Hematopoietic multipotent progenitor cell treated with erythropoietin and hydrocortisone succinate and interleukin-3 and kit ligand, for 15 days (in vitro differentiated cells): ENCODE results near the gene MMP17.

Source experiments
- DNase-seq: peaks from one replicate; pipeline ENCODE4 v3.0.0-alpha.2; 2015; ENCODE audit warnings: low spot score

MMP17 gene

DNA sequence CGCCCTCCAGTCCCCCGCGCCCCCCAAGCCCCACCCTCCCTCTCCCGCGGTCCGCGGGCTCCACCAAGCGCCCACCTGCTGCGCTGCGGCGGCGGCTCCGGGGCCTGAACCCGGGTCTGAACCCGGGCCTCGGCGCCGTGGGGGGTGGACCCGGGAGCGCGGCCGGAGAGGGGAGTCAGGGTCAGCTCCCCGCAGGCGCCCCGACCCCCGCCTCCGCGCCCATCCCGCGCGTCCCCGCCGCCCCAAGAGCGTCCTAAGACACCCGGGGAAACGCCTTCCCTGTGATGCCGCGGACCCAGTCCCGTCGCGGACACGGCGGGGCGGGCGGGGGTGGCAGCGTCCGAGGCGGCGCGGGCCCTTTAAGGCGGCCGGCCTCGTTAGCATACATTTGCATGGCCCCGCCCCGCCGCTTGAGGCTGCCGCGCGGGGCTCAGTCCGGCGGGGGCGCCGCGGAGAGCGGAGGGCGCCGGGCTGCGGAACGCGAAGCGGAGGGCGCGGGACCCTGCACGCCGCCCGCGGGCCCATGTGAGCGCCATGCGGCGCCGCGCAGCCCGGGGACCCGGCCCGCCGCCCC lies at the start of gene MMP17:
Gene MMP17, plus strand, starts transcription at position 433 of the 574 bp plus-strand sequence. Its CDS starts 102 bp downstream, at position 535.
- no peak for DNase-seq

DNA sequence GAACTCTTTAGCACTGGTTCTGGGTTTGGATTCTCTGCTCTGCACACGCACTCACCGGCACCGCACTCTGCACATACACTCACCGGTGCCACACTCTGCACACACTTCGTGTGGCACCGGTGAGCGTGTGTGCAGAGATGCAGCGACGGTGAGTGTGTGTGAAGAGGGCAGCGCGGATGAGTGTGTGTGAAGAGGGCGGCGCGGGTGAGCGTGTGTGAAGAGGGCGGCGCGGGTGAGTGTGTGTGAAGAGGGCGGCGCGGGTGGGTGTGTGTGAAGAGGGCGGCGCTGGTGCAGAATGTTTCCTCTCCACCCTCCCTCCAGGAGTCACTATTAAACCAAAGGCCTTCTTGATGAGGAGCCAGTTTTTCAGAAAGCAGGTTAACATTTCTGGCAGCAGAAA lies 49.2 kb upstream of the MMP17 start:
- no peak for DNase-seq

DNA sequence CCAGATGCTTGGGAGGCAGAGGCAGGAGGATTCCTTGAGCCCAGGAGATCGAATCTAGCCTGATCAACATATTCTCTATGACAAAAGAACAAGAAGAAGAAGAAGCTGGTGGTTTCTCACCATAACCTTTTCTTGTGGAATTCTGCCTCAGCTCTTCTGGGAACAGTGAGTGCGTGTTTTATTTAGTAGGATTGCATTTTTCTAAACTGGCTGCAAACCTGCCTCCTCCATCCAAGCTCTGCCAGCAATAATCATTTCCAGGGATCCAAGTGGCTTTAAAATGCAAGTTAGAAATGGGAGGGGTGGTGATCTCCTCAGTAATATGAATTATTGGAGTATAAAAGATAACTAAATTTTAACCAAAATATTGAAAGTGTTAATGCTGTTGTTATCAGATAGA lies 46.1 kb upstream of the MMP17 start:
- DNase-seq = no peak

DNA sequence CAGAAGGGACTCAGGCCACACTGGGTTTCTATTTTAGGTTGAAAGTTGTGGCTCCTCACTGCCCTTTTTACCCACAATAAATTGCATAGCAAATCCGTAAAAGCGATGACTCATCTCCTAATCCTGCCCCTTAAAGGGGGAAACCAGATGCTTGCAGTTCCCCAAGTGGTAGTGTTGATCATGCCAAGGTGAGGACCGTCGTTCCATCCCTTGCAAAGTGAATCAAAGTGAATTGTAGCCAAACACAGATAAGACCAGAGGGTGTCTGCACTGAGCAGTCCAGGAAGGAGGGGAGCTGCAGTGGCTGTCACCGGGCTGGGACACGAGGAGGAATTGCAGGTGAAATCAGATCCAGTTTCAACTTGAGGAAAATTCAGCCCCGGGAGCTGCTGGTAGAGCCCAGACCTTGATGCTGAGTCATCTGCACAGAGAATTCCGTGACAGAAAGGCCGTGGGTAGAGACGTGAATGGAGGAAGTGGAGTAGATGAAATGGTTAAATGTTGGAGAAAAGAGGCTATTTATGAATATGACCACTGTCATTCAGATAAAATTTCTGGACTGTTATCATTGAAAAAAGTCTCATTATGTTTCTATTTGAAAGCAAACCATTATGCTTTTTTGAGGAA lies 44.2 kb upstream of the MMP17 start:
- DNase-seq = no peak

DNA sequence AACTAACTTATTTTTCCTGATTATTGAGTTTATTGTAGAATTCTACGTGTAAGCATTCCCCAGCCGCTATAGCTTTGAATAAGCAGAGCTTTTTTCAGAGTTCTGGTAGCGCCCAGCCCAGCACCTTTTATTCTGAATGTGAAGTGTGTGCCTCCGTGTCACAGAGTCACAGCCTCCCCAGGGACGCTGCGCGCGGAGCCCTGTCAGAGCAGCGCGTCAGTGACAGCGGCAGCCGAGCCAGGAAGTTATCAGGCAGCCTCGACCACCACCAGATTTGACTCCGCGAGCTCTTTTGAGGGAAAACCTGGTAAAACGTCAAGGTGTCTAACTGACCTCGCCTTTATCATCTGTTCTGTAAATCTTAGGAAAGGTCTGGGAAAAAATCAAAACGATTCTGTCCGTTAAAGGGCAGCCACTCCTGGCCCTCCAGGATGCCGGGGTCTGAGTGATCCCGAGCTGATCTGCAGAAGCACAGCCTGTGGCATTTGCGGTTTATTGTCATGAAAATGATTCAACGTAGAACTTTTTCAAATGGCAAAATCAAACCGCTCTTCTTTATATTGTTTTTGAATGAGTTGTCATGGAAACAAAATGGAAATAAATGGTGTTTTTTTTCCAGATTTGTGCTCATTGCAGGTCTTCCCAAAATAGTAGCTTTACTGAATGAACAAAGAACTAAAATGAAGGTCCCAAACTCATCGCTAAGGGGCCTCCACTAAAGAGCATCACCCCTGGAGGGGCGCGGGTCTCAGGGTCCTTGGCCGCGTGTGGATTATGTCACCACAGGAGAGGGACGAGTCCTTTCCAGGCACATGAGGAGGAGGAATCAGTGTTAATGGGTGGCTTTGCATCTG lies 43.1 kb upstream of the MMP17 start:
- no peak for DNase-seq

DNA sequence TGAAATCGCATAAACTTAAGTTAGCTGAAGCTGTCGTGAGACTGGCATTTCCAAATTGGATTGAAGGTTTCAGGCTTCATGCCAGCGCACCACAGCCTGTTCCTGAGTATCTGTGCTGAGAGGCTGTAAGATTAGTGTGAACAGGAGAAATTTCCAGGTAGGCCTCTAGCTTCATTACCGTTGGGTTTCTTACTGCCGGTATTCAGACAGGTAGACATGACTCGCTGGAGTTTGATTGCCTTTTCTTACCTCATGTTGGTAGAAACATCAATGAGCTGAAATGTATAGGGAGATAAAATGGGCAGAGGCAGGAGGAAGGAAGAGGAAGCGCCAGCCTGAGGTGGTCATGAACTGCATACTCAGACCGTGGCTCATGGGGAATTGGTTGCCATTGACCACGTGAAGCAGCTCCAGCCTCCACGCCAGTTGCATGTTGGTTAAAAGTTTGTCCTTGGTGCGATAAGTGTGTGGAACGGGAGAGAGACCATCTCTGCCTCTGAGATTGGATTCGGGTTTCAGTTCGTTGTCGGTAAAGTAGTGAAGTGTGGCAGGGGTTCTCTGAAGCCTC lies 42.3 kb upstream of the MMP17 start:
- no peak for DNase-seq

DNA sequence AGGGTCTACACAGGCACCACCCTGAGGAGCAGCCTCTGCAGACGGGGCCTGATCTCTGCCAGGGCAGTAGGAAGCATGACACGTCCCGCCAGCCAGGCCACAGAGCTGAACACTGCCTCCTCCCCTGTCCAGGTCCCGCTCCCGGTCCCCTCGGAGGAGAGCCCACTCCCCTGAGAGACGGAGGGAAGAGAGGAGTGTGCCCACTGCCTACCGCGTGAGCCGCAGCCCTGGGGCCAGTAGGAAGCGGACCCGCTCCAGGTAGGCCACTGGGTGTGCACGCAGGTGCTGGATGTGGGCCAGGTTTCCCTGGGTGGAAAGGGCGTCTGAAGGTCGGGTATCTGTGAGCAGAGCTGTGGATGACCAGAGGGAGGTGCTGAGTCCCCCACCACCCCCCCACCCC lies 41.9 kb upstream of the MMP17 start:
- DNase-seq = no peak

DNA sequence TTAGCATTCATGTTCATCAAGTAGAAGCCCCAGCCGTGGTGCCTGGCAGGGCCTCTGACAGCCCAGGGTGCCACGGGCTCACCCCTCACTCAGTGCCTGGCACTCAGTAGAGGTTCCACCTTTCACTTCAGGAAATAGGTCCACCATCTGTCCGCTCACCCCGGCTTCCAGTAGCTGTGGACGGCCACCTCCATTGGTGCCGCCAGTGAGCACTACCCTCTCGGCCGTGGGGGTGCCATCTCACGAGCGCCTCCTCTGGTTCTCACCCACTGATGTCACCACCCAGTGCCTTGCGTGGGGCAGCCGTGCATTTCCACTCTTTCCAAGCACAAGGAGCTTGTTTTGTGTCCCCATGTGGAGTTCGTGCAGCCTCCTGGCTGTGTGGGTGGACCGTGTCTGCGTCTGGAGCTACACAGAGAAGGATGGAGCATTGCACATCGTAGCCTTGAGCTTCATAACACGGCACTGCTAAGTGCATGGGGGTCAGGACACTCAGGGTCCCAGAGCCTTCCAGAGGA lies 41.0 kb upstream of the MMP17 start:
- no peak for DNase-seq

DNA sequence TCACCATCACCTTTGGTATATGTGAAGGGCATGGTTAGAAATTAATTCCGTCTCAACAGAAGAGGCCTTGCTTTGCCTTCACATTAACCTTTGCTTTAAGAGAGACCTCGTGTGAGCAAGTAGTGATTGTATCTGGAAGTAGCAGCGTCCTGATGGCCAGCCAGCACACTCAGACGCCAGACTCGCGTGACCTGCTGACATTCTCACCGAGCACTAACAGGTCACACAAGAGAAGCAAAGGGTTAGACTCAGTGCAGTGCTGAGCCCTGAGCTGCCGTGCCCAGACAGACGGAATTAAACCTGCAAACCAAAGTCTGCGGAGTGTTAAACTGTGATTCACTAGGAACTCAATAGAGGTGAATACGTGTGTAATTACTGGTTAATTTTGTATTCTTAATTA lies 40.1 kb upstream of the MMP17 start:
- no peak for DNase-seq

DNA sequence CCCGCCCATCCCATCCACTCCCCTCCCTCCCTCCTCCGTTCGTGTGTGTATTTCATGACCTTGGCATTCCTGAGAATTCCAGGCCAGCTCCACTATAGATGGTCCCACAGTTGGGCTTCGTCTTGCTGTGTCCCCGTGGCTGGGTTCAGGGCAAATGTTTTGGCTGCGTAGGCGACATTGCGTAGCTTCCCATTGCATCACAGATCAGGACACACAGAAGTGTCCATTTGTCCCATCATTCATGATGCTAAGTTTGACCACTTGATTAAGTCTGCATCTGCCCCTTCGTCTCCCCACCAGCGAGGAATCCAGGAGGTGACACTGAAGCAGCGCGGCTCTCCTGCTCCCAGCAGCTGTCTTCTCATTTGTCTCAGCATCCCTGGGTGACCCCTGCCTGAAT lies 38.6 kb upstream of the MMP17 start:
- DNase-seq = no peak

DNA sequence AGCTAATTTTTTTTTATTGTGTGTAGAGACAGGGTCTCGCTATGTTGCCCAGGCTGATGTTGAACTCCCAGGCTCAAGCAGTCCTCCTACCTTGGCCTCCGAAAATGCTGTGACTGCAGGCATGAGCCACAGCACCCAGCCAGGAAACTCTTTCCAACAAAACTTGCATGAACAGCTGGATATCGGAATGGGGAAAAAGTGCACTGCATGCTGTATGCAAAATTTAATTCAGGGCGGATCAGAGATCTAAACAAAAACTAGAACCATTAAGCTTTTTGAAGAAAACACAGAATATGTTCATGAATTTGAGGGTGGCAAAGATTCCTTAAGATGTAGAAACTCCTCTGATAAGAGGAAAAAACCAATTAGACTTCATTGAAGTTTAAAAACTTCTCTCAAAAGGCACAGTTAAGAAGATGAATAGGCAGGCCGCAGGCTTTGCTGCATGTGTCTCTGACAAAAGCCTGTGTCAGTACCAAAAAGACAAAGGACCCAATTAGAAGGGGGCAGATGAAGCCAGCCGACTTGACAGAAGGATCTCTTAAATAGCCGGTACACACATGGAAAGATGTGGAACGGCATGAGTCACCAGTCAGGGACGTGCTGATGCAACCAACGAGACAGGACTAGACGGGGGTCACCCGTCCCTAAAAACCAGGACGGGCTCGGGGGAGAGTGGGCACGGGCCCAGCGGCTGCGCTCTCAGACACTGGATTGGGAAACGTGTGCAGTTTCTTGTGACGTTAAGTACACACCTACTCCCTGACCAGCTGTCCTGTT lies 34.8 kb upstream of the MMP17 start:
- DNase-seq = no peak

DNA sequence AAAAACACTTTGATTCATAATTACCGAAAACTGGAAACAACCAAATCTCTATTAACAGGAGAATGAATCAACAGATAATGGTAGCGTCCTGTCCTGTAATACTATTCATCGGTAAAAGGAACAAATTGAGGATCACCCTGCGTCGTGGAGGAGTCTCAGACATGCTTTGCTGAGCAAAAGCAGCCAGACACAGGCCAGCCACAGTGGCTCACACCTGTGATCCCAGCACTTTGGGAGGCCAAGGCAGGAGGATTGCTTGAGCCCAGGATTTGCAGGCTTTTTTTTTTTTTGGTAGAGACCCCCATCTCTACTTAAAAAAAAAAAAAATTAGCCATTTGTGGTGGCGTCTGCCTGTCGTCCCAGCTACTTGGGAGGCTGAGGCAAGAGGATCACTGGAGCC lies 34.1 kb upstream of the MMP17 start:
- no peak for DNase-seq

DNA sequence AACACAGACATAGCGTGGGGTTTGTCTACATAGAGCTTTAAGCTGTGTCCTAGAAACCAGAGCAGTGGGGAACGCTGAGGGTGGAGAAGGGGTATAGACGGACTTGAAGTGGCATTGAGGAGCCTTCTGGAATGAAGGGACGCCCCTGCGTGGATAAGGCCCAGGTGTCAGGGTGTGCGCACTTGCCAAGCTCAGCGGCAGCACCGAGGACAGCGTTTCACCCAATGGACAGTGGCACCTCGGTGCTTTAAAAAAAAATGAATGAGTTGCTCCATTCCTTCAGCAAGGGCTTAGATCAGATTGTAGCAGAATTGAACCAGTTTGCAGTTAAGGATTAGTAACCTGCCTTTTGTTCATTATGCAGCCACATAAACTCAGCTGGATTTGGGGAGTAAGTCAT lies 33.6 kb upstream of the MMP17 start:
- no peak for DNase-seq

DNA sequence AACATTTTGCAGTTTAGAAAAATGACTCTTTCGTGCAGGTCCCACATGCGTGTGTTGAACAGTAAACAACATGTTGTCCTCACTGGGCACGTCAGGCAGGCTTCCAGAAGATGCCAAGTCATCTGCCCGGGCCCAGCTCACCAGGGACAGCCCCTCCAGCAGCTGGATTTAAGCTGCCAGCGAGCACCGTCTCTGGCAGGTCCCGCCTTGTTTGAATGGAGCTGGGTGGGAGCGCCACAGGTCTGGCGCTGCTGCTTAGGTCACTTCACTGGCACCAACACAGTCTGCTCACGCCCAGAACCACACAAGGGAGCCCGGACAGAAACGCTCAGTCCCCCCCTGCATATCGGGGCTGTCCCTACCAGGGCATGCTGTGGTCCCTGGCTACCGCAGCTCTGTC lies 33.1 kb upstream of the MMP17 start:
- DNase-seq = no peak

DNA sequence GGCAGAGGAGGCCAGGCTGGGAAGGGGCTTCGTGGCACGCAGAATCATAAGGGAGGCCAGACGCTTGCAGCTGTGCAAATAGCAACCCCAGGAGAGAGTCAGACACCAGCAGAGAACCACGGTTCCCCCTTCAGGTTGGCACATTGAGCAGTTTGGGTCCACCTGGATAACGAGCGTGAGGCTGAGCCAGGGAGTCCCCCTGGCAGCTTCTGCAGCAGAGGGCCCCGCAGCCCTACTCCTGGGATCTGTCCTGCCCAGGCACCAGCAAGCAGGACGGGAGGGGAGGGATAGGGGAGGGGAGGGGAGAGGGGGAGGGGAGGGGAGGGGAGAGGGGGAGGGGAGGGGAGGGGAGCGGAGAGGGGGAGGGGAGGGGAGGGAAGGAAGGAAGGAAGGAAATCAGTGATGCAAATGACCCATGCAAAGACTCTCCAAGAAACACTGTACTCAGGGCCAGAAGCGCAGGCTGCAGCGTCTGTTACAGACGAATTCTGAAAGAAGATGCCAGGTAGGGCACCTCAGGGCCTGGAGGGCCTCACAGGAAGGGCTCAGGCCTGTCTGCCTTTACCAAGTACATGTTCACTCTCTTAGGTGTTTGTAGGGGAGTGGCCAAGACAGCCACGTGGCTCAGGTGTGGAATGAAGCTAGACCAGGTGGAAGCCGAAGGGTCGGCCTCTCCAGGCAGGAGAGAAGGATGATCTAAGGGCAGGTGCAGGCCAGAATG lies 32.3 kb upstream of the MMP17 start:
- DNase-seq = no peak

DNA sequence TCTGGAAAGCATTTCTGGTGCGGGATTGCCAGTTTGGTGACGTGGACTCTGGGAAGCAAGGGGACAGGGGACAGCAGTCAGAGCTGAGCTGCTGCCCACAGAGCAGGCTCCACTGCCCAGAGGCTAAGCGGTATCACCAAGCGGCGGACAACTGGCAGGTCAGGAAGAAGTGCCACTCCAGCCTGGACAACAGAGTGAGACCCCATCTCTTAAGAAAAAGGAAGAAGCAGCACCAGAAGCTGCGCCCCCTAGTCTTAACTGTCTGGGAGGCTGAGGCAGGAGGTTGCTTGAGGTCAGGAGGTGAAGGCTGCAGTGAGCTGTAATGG lies 31.8 kb upstream of the MMP17 start:
- DNase-seq = no peak

DNA sequence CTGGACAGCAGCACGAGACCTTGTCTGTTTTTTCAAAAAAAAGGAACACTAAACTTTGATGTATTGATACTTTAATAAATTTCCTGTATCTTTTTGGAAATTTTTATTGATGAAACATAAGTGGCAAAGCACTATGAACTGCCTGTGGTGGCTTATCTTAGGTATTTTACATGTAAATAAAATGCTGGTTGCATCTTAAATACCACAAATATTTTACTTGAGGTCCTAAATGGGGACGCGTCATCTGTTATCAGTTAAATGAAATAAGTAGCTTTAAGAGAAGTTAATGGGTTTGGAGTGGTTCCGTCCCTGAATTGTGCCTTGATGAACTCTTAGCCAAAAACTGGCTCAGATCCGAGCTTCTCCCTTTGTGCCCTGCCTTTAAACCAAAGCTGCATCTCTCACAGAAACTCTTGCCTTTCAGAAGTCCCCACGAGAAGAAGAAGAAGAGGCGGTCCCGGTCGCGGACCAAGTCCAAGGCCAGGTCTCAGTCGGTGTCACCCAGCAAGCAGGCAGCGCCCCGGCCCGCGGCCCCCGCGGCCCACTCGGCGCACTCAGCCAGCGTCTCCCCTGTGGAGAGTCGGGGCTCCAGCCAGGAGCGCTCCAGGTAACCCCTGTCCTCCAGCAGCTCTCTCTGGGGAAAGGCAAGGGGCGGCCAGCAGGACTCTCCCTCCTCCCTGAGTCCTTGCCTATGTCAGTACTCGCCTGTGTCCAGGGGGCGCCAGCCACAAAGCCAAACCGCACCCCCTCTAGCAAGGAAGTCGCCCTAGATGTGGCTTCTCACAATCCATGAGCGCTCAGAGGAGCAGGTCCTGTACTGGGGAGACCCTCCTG lies 31.2 kb upstream of the MMP17 start:
- DNase-seq = no peak

DNA sequence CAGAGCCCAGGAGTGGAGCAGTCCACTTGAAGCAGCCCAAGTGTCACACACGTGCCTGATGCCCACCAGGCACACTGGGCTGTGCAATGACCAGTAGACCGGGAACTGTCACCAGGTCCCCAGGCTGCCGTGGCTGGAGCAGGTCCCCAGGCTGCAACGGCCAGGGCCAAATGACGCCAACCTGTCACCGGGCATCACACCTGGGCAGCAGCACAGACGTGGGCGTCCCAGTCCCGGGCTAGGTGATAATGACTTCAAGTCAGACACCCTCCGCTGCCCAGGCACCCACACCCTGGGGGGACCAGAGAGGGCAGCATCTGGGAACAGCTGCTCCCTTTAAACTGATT lies 30.6 kb upstream of the MMP17 start:
- no peak for DNase-seq

DNA sequence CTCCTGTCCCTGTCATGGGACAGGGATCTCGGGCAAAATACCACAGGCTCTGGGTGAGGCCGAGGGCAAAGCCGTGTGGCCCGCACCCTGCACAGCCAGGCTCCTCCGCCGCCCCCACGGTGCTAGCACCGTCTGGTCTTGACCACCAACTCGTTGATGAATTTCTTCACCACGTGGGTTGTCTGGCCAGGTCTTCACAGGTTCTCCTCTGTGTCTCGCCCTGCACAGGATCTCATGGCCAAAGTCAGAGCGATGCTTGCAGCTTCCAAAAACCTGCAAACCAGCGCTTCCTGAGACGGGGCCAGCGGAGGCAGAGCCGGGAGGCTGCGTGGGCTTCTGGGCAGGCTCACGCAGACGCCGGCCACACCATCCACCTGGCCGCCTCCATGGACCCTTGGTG lies 29.0 kb upstream of the MMP17 start:
- no peak for DNase-seq

DNA sequence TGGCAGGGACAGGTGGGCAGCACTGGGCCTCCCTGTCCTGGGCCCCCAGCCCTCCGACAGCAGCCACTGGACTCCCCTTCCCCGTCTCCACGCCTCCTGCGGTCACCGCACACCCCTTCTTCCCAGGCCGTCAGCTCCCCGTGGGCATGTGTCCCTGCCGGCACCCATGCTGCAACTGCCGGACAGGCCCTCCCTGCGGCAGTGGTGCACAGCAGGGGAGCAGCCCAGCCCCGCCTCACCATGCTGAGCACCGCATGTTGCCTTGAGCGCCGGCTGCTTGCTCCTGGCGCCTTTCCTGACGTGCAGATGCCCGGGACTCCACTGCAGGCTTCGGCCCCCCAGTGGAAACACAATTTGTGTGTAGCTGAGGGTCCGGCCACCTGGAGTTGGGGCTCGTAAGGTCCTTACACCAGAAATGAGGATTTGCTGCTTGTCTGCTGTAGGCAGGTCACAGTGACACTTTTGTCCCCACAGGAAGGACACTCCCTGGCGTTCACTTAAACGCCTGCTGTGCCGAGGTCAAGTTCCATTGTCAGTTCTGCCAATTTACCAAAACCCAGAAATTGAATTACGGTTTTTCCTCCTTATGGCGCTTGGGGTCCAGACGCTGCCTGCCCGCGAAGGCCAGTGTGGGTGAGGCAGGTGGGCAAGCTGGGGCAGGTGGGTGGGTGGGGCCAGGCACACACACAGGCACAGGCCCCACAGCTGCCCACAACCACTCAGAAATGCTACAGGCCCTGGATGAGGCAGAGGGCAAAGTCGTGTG lies 28.2 kb upstream of the MMP17 start:
- DNase-seq = no peak
